Vagina (tissue), 2 donors: ENCODE results near the gene CAVIN4. TPM values are rescaled to one million over a fixed set of nuclear protein-coding genes. Genes with fewer than 3 reads are reported as not detected.

Experiments used
- DNase-seq, 2 donors: peaks; one replicate each; pipeline ENCODE4 v3.0.0-alpha.2; 2017; ENCODE audit errors: extremely low spot score in 2 of 2
- H3K27ac ChIP-seq: fragments of 200-600 bp; sonication (generic); one replicate; pipeline ENCODE4 v1.5.1; 2019
- H3K27me3 ChIP-seq: fragments of 200-600 bp; sonication (generic); one replicate; pipeline ENCODE4 v1.5.1; 2019
- H3K36me3 ChIP-seq, 2 donors: fragments of 200-600 bp; sonication (generic); one replicate each; pipeline ENCODE4 v1.5.1; 2017 to 2019
- H3K4me1 ChIP-seq: fragments of 200-600 bp; sonication (generic); one replicate; pipeline ENCODE4 v1.5.1; 2019
- H3K4me3 ChIP-seq, 2 donors: fragments of 200-600 bp; sonication (generic); 1 replicate in 1 of 2; 2 replicates in 1 of 2; pipeline ENCODE4 v1.5.1; 2016 to 2019
- H3K9me3 ChIP-seq: fragments of 200-600 bp; sonication (generic); one replicate; pipeline ENCODE4 v1.5.1; 2019
- POLR2A ChIP-seq, 2 donors: fragments of 450-650 bp; IDR thresholded peaks; one replicate each; pipeline ENCODE4 v1.6.1; 2017; ENCODE audit warnings: antibody characterized with exemption in 2 of 2, mild to moderate bottlenecking in 2 of 2, moderate library complexity in 2 of 2
- POLR2AphosphoS5 ChIP-seq, 2 donors: sonication (generic); formaldehyde crosslinking; IDR thresholded peaks; one replicate each; pipeline ENCODE4 v1.9.0; 2017; ENCODE audit warnings: antibody characterized with exemption in 2 of 2, mild to moderate bottlenecking in 2 of 2, low read depth in 1 of 2; ENCODE audit not compliant: insufficient read depth in 1 of 2
- intact Hi-C: fragments of 100-400 bp; cut with DNase I; formaldehyde crosslinking; loops from one replicate; pipeline ENCODE4 v1.15.1; 2023
- total RNA-seq: library from RNA; depleted of rRNA; stranded (reverse); fragments of >200 nt; gene quantifications from one replicate; pipeline ENCODE4 v1.2.3, GENCODE V29; 2016
- TF ChIP-seq, protein P1 (sequence below), 3 experiments: fragments of 450-650 bp in 2 of 3; fragments of 200-600 bp in 1 of 3; sonication (generic) in 1 of 3; IDR thresholded peaks; one replicate each; pipeline ENCODE4 v1.5.1; 2017 to 2019; ENCODE audit warnings: antibody characterized with exemption in 3 of 3, mild to moderate bottlenecking in 2 of 3, moderate library complexity in 2 of 3

Gene CAVIN4
- 0.49 TPM for total RNA-seq

GRCh38 chr9:100577776-100578448 lies at the start of gene CAVIN4:
TSS of gene CAVIN4 (plus strand) at chr9:100578079. CDS start at chr9:100578144, 65 bp downstream.
- no peaks in the 10 kb centered on the region for H3K4me1 ChIP-seq
- intact Hi-C loops = no loop called here

GRCh38 chr9:100534401-100534800 lies 43.5 kb upstream of the CAVIN4 start:
- intact Hi-C loops = no loop called here
- no peak overlapping the region for H3K4me3 ChIP-seq
- DNase-seq = no peak
- H3K27ac ChIP-seq = no peak overlapping the region
- H3K4me1 ChIP-seq = no peaks in the 10 kb centered on the region
- H3K27me3 ChIP-seq = no peaks in the 10 kb centered on the region
- no peak for TF ChIP-seq POLR2AphosphoS5 (IDR thresholded peaks at IDR 0.05; ENCODE audit: insufficient read depth in 1 of 2, low read depth in 1 of 2)
- TF ChIP-seq, protein P1, sequence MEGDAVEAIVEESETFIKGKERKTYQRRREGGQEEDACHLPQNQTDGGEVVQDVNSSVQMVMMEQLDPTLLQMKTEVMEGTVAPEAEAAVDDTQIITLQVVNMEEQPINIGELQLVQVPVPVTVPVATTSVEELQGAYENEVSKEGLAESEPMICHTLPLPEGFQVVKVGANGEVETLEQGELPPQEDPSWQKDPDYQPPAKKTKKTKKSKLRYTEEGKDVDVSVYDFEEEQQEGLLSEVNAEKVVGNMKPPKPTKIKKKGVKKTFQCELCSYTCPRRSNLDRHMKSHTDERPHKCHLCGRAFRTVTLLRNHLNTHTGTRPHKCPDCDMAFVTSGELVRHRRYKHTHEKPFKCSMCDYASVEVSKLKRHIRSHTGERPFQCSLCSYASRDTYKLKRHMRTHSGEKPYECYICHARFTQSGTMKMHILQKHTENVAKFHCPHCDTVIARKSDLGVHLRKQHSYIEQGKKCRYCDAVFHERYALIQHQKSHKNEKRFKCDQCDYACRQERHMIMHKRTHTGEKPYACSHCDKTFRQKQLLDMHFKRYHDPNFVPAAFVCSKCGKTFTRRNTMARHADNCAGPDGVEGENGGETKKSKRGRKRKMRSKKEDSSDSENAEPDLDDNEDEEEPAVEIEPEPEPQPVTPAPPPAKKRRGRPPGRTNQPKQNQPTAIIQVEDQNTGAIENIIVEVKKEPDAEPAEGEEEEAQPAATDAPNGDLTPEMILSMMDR (IDR thresholded peaks at IDR 0.05) = no peak
- no peak for TF ChIP-seq POLR2A (IDR thresholded peaks at IDR 0.05)
- no peaks in the 10 kb centered on the region for H3K36me3 ChIP-seq
- no peaks in the 10 kb centered on the region for H3K9me3 ChIP-seq

More at GRCh38 chr9:100577776-100578448, at the start of gene CAVIN4:
- TF ChIP-seq, protein P1 (IDR thresholded peaks at IDR 0.05) = no peak
- TF ChIP-seq POLR2AphosphoS5 (IDR thresholded peaks at IDR 0.05; ENCODE audit: insufficient read depth in 1 of 2, low read depth in 1 of 2) (no peak), POLR2A (IDR thresholded peaks at IDR 0.05) (no peak)
- Histone ChIP-seq H3K4me3 (no peak within 1 kb of the TSS), H3K9me3 (no peaks in the 10 kb centered on the region), H3K27me3 (no peaks in the 10 kb centered on the region), H3K36me3 (no peaks in the 10 kb centered on the region), H3K27ac (no peak within 1 kb of the TSS)
- DNase-seq = no peak

DNA sequence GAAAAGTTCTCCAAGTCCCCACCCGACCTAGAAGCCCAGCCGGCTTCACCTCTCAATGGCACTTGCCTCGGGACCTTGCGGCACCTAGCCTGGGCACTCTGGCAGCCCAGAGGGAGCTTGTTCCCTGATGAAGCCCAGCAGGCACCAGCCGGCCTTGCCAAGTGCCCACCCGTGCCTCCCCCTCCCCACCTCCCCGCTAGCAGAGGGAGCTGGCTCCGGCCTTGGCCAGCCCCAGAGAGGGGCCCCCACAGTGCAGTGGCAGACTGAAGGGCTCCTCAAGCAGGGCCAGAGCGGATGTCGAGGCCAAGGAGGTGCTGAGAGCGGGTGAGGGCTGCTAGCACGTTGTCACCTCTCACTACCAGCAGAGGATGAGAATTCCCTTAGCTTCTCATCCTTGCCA lies 37.6 kb upstream of the CAVIN4 start:
- no peak for DNase-seq
- TF ChIP-seq, protein P1 (IDR thresholded peaks at IDR 0.05) = no peak
- TF ChIP-seq POLR2A (IDR thresholded peaks at IDR 0.05) (no peak), POLR2AphosphoS5 (IDR thresholded peaks at IDR 0.05; ENCODE audit: insufficient read depth in 1 of 2, low read depth in 1 of 2) (no peak)
- no peaks in the 10 kb centered on the region for H3K4me1 ChIP-seq
- no peak overlapping the region for H3K4me3 ChIP-seq
- no peaks in the 10 kb centered on the region for H3K9me3 ChIP-seq
- no peak overlapping the region for H3K27ac ChIP-seq
- no peaks in the 10 kb centered on the region for H3K36me3 ChIP-seq
- intact Hi-C loops = no loop called here
- H3K27me3 ChIP-seq = no peaks in the 10 kb centered on the region

DNA sequence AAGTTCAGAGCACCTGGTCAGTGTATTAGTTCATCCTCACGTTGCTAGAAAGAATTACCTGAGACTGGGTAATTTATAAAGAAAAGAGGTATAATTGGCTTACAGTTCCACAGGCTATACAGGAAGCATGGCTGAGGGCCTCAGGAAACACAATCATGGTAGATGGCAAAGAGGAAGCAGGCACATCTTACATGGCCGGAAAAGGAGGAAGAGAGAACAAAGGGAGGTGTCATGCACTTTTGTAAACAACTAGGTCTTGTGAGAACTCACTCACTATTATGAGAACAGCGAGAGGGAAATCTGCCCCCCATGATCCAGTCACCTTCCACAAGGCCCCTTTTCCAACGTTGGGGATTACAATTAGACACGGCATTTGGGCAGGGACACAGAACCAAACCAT lies 28.8 kb upstream of the CAVIN4 start:
- no peak for DNase-seq
- H3K4me3 ChIP-seq = no peak overlapping the region
- no peaks in the 10 kb centered on the region for H3K9me3 ChIP-seq
- no peaks in the 10 kb centered on the region for H3K36me3 ChIP-seq
- TF ChIP-seq, protein P1 (IDR thresholded peaks at IDR 0.05) = no peak
- TF ChIP-seq POLR2A (IDR thresholded peaks at IDR 0.05) (no peak), POLR2AphosphoS5 (IDR thresholded peaks at IDR 0.05; ENCODE audit: insufficient read depth in 1 of 2, low read depth in 1 of 2) (no peak)
- intact Hi-C loops = no loop called here
- no peak overlapping the region for H3K27ac ChIP-seq
- H3K4me1 ChIP-seq = no peaks in the 10 kb centered on the region
- no peaks in the 10 kb centered on the region for H3K27me3 ChIP-seq

DNA sequence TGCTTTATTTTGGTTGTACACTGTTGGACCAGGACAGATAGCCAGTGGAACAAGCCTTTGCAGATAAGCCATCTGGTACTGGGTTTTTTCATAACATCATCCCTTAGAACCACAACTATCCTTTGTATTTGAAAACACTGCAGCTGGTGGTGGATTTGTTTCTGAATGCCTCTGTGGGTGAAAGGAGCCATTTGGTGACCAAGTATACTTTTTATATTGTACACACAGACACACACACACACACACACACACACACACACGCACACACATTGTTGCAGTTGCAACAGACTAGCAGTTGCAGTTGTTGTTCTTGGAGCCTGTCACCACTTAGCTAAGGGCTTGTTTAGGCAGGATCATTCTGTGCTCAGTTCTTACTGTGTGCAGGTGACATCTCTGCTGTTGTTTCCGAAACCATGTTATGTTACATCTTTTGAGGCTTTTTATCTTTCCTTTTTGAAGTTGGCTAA lies 22.9 kb upstream of the CAVIN4 start:
- no peak overlapping the region for H3K4me3 ChIP-seq
- no peaks in the 10 kb centered on the region for H3K4me1 ChIP-seq
- no peaks in the 10 kb centered on the region for H3K27me3 ChIP-seq
- H3K36me3 ChIP-seq = no peaks in the 10 kb centered on the region
- no peak overlapping the region for H3K27ac ChIP-seq
- intact Hi-C loops = no loop called here
- TF ChIP-seq POLR2AphosphoS5 (IDR thresholded peaks at IDR 0.05; ENCODE audit: insufficient read depth in 1 of 2, low read depth in 1 of 2) (no peak), POLR2A (IDR thresholded peaks at IDR 0.05) (no peak)
- TF ChIP-seq, protein P1 (IDR thresholded peaks at IDR 0.05) = no peak
- DNase-seq = no peak
- no peaks in the 10 kb centered on the region for H3K9me3 ChIP-seq
